ENCODE measurements around the gene CCDC182.

GRCh38 chr17:57766318-57766943, 21.3 kb upstream of the CCDC182 start:
- TF ChIP-seq EZH2 (IDR thresholded peaks at IDR 0.05; ENCODE audit: insufficient read depth, poor library complexity, severe bottlenecking), result no peak
- no peak for TF ChIP-seq EZH2phosphoT487 (IDR thresholded peaks at IDR 0.05; ENCODE audit: insufficient read depth, low read depth)
